Neural progenitor cell (in vitro differentiated cells): ENCODE data around the gene IGLL5. TPM values are rescaled to one million over a fixed set of nuclear protein-coding genes. Genes with fewer than 3 reads are reported as not detected.

Source experiments
- DNase-seq: peaks from one replicate; pipeline ENCODE4 v3.0.0-alpha.2; 2016; ENCODE audit warnings: low spot score
- H2AFZ ChIP-seq: fragments of 200-600 bp; sonication (generic); replicated peaks from 2 replicates; pipeline ENCODE4 v1.6.1; 2016; ENCODE audit warnings: antibody characterized with exemption
- H3F3A ChIP-seq: fragments of 200-600 bp; sonication (generic); 2 replicates; pipeline ENCODE4 v1.6.1; 2016; ENCODE audit warnings: antibody characterized with exemption, low read depth
- H3K27ac ChIP-seq: fragments of 200-600 bp; sonication (generic); 2 replicates; pipeline ENCODE4 v1.5.1; 2016; ENCODE audit warnings: mild to moderate bottlenecking
- H3K27me3 ChIP-seq: fragments of 200-600 bp; sonication (generic); 2 replicates; pipeline ENCODE4 v1.6.1; 2016; ENCODE audit warnings: mild to moderate bottlenecking, moderate library complexity
- H3K36me3 ChIP-seq: fragments of 200-600 bp; sonication (generic); 2 replicates; pipeline ENCODE4 v1.5.1; 2016
- H3K4me1 ChIP-seq: fragments of 200-600 bp; sonication (generic); 2 replicates; pipeline ENCODE4 v1.6.1; 2016; ENCODE audit warnings: mixed run types
- H3K4me2 ChIP-seq: fragments of 200-600 bp; sonication (generic); 2 replicates; pipeline ENCODE4 v1.6.1; 2016
- H3K4me3 ChIP-seq: fragments of 200-600 bp; sonication (generic); 2 replicates; pipeline ENCODE4 v1.5.1; 2016
- H3K79me2 ChIP-seq: fragments of 200-600 bp; sonication (generic); 2 replicates; pipeline ENCODE4 v1.6.1; 2016; ENCODE audit warnings: low read depth
- H3K9ac ChIP-seq: fragments of 200-600 bp; sonication (generic); 2 replicates; pipeline ENCODE4 v1.6.1; 2016
- H3K9me3 ChIP-seq: fragments of 200-600 bp; sonication (generic); 2 replicates; pipeline ENCODE4 v1.5.1; 2016; ENCODE audit warnings: low read depth
- H4K20me1 ChIP-seq: fragments of 200-600 bp; sonication (generic); 2 replicates; pipeline ENCODE4 v1.6.1; 2016; ENCODE audit warnings: low read depth
- H3K27ac Mint-ChIP-seq: 3 replicates; pipeline ENCODE4 v1.8.0; 2021; ENCODE audit warnings: mixed read lengths
- H3K27me3 Mint-ChIP-seq: 2 replicates; pipeline ENCODE4 v1.8.0; 2022; ENCODE audit warnings: low read depth, mild to moderate bottlenecking, inconsistent platforms, moderate library complexity, mixed read lengths; ENCODE audit not compliant: insufficient read depth
- H3K36me3 Mint-ChIP-seq: 3 replicates; pipeline ENCODE4 v1.8.0; 2021; ENCODE audit warnings: mixed read lengths
- H3K4me1 Mint-ChIP-seq: 3 replicates; pipeline ENCODE4 v1.8.0; 2021; ENCODE audit warnings: mixed read lengths
- H3K4me3 Mint-ChIP-seq: 3 replicates; pipeline ENCODE4 v1.8.0; 2021; ENCODE audit warnings: mild to moderate bottlenecking, moderate library complexity, mixed read lengths
- H3K9me3 Mint-ChIP-seq: 3 replicates; pipeline ENCODE4 v1.8.0; 2020; ENCODE audit warnings: mixed read lengths
- EZH2 ChIP-seq: fragments of 200-600 bp; sonication (generic); IDR thresholded peaks from 2 replicates; pipeline ENCODE4 v1.6.1; 2017; ENCODE audit warnings: antibody characterized with exemption, mild to moderate bottlenecking, moderate library complexity
- EZH2phosphoT487 ChIP-seq: fragments of 200-600 bp; sonication (generic); IDR thresholded peaks from 2 replicates; pipeline ENCODE4 v1.6.1; 2017; ENCODE audit warnings: antibody characterized with exemption
- total RNA-seq: library from RNA; depleted of rRNA; stranded (reverse); fragments of >200 nt; gene quantifications from 2 replicates; pipeline ENCODE4 v1.2.3, GENCODE V29; 2015; ENCODE audit warnings: low replicate concordance
- TF ChIP-seq, protein P1 (sequence below): fragments of 200-600 bp; sonication (generic); IDR thresholded peaks from 2 replicates; pipeline ENCODE4 v1.5.1; 2017; ENCODE audit warnings: antibody characterized with exemption, mild to moderate bottlenecking

Gene IGLL5
- total RNA-seq, 1 donor from 2014 or later: not detected

DNA sequence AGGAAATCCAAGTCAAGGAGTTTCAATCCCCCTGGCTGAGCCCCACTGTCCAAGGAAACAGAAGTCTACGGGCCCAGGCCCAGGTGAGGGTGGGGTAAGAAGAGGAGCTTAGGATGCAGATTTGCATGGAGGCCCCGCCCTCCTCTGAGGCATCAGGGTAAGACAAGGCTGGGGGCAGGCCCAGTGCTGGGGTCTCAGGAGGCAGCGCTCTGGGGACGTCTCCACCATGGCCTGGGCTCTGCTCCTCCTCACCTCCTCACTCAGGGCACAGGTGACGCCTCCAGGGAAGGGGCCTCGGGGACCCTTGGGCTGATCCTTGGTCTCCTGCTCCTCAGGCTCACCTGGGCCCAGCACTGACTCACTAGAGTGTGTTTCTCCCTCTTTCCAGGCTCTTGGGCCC is 31.3 kb upstream of the IGLL5 start:
- Histone ChIP-seq H3F3A (no peaks in the 10 kb centered on the region), H3K27ac (no peak overlapping the region), H4K20me1 (no peaks in the 10 kb centered on the region), H2AFZ (no peak overlapping the region), H3K4me2 (no peak overlapping the region), H3K4me3 (no peak overlapping the region), H3K36me3 (no peaks in the 10 kb centered on the region), H3K79me2 (no peaks in the 10 kb centered on the region), H3K4me1 (no peaks in the 10 kb centered on the region), H3K27me3 (peaks cover 100% of the 10 kb centered on the region), H3K9ac (no peak overlapping the region), H3K9me3 (no peaks in the 10 kb centered on the region)
- DNase-seq: no peak
- Mint-ChIP-seq H3K4me3 (peak overlapping the region; percentile 44), H3K27me3 (peaks cover 6% of the 10 kb centered on the region), H3K4me1 (peaks cover 18% of the 10 kb centered on the region), H3K9me3 (no peaks in the 10 kb centered on the region), H3K27ac (no peak overlapping the region), H3K36me3 (no peaks in the 10 kb centered on the region)
- TF ChIP-seq, protein P1, sequence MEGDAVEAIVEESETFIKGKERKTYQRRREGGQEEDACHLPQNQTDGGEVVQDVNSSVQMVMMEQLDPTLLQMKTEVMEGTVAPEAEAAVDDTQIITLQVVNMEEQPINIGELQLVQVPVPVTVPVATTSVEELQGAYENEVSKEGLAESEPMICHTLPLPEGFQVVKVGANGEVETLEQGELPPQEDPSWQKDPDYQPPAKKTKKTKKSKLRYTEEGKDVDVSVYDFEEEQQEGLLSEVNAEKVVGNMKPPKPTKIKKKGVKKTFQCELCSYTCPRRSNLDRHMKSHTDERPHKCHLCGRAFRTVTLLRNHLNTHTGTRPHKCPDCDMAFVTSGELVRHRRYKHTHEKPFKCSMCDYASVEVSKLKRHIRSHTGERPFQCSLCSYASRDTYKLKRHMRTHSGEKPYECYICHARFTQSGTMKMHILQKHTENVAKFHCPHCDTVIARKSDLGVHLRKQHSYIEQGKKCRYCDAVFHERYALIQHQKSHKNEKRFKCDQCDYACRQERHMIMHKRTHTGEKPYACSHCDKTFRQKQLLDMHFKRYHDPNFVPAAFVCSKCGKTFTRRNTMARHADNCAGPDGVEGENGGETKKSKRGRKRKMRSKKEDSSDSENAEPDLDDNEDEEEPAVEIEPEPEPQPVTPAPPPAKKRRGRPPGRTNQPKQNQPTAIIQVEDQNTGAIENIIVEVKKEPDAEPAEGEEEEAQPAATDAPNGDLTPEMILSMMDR: no peak
- TF ChIP-seq EZH2phosphoT487 (no peak), EZH2 (no peak)

DNA sequence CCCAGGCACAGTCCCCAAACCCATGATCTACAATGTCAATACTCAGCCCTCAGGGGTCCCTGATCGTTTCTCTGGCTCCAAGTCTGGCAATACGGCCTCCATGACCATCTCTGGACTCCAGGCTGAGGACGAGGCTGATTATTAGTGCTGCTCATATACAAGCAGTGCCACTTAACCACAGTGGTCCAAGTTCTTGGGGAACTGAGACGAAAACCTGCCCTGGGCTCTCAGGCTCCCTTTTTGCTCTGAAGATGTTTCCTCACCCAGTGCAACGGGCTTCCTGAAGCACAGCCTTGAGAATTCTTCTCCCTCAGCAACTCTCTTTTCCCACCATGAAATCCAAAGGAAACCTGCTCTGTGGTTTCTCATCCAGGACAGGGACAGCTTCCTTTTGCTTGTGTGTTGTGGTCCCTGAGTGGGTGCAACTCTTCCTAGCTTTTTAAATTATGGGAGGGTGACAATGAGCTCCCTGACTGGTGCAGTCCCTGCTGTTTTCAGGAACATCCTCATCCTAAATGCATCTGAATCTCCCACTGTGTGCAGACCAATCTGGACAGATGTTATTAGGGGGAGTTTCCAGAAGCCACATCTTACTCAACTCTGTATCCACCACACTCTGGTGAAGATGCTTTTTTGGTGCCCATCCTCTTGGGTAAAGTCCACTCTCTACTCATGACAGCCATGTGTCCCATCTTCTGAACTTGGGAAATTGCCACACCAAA is 30.6 kb upstream of the IGLL5 start:
- Mint-ChIP-seq H3K27me3 (peaks cover 4% of the 10 kb centered on the region), H3K36me3 (no peaks in the 10 kb centered on the region), H3K4me3 (peak overlapping the region; percentile 44)

DNA sequence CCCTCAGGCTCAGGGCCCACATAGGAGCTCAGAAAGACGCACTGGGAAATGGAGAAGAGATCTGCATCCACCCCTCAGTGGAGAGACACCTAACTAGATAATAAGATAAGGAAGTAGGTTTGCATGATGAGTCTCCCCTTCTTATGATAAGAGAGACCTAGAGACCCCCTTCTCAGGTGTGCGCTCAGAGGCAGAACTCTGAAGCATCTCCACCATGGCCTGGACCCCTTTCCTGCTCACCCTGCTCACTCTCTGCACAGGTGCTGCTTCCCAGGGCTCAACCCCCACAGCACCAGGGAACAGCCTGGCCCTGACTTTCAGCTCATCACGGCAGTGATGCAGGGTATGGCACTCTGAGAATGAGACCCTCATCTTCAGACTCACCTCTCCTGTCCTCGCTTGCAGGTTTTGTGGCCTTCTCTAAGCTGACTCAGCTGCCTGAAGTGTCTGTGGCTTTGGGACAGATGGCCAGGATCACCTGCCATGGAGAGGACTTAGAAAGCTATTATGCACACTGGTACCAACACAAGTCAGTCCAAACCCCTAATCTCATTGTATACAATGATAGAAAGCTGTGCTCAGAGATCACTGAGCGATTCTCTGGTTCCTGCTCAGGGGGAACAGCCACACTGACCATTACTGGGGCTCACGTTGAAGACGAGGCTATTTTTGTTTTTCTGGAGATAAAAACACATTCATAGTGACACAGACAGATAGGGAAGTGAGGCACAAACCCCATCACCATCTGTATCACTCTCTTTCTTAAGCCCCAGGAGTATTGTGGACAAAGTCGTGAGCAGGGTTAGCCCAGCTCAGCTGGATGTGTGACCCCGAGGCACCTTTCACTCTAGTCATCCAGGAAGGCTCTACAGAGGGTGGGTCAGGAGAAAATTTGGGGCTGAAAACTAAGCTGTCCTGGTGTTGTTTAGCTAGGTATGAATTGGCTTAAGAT is 29.7 kb upstream of the IGLL5 start:
- DNase-seq: no peak
- Mint-ChIP-seq H3K9me3 (no peaks in the 10 kb centered on the region), H3K27ac (no peak overlapping the region), H3K36me3 (no peaks in the 10 kb centered on the region), H3K27me3 (peaks cover 4% of the 10 kb centered on the region), H3K4me3 (no peak overlapping the region), H3K4me1 (peaks cover 18% of the 10 kb centered on the region)
- Histone ChIP-seq H3K4me2 (no peak overlapping the region), H3K36me3 (no peaks in the 10 kb centered on the region), H3K27me3 (peaks cover 100% of the 10 kb centered on the region), H2AFZ (no peak overlapping the region), H4K20me1 (no peaks in the 10 kb centered on the region), H3K4me3 (no peak overlapping the region), H3K4me1 (no peaks in the 10 kb centered on the region), H3K79me2 (no peaks in the 10 kb centered on the region), H3K27ac (no peak overlapping the region), H3F3A (no peaks in the 10 kb centered on the region), H3K9me3 (no peaks in the 10 kb centered on the region), H3K9ac (no peak overlapping the region)
- TF ChIP-seq, protein P1: no peak
- TF ChIP-seq EZH2phosphoT487 (no peak), EZH2 (no peak)

More for the DNA sequence above, 30.6 kb upstream of the IGLL5 start:
- no peaks in the 10 kb centered on the region for H3K9me3 ChIP-seq
- peaks cover 100% of the 10 kb centered on the region for H3K27me3 ChIP-seq
- no peak overlapping the region for H2AFZ ChIP-seq
- TF ChIP-seq EZH2phosphoT487: no peak
- TF ChIP-seq, protein P1: no peak
- TF ChIP-seq EZH2: no peak
- no peaks in the 10 kb centered on the region for H3K9me3 Mint-ChIP-seq
- H3K36me3 ChIP-seq: no peaks in the 10 kb centered on the region
- no peak overlapping the region for H3K4me3 ChIP-seq
- H3K4me2 ChIP-seq: no peak overlapping the region
- H4K20me1 ChIP-seq: no peaks in the 10 kb centered on the region
- no peaks in the 10 kb centered on the region for H3K79me2 ChIP-seq
- no peaks in the 10 kb centered on the region for H3F3A ChIP-seq
- no peak for DNase-seq
- H3K4me1 Mint-ChIP-seq: peaks cover 18% of the 10 kb centered on the region
- H3K4me1 ChIP-seq: no peaks in the 10 kb centered on the region
- no peak overlapping the region for H3K27ac ChIP-seq
- no peak overlapping the region for H3K9ac ChIP-seq
- H3K27ac Mint-ChIP-seq: no peak overlapping the region
